ENCODE measurements around the gene CELF5. TPM values are rescaled to one million over a fixed set of nuclear protein-coding genes. Genes with fewer than 3 reads are reported as not detected.

The CELF5 gene
- total and polyA plus RNA-seq, 9 of the 15 experiments (the other 6 are each of a cell fraction or from before 2014, with no cell fraction given) = 0.01 to 0.56 (median 0.22) TPM

GRCh38 chr19:3231288-3231687, 6.8 kb downstream of the CELF5 start:
- no TSS peak for BruUV-seq (replicated peaks)

More at GRCh38 chr19:3231288-3231687, 6.8 kb downstream of the CELF5 start:
- DNase-seq (ENCODE audit: extremely low read depth in 1 of 4, low spot score in 3 of 4) = no peak
- ATAC-seq = no peak
- peaks cover 0 to 10% of the 10 kb centered on the region in 2 experiments; a peak in 2 of 5 replicates for H3K4me1 ChIP-seq (replicated peaks in 1 of 2; ENCODE audit: control insufficient read depth in 2 of 2, insufficient read depth in 2 of 2, low read length in 2 of 2)
- H3K4me3 ChIP-seq = no peak overlapping the region
- FAIRE-seq = no peak
- no peak overlapping the region for H3K27ac ChIP-seq (ENCODE audit: extremely low read depth, low read depth, low read length)
- ChIA-PET POLR2A (interaction anchor here (0.6 to 0.8 kb wide), 4 partner anchors 10 to 972 kb away, joined by 3 to 4 read pairs (median 4); no protein-coding TSS in a partner anchor), CTCF (ENCODE audit: low intra/inter-chr PET ratio) (no interaction called here)
- H3K4me2 ChIP-seq (ENCODE audit: insufficient read depth, low read length) = no peak overlapping the region
- no peak overlapping the region for H3K9ac ChIP-seq (ENCODE audit: insufficient read depth in 1 of 2, low read depth in 2 of 2, low read length in 2 of 2)
- peaks cover 8% of the 10 kb centered on the region; the same call in 1 of the 2 replicates for H4K20me1 ChIP-seq (replicated peaks; ENCODE audit: control insufficient read depth, insufficient read depth, low read length)
- intact Hi-C loops (cut with micrococcal nuclease) (no loop called here), in situ Hi-C loops (cut with MboI) (no loop called here)
- peaks cover 6 to 33% of the 10 kb centered on the region in 2 experiments; a peak in 4 of 5 replicates for H3K27me3 ChIP-seq (ENCODE audit: control insufficient read depth in 2 of 2, insufficient read depth in 2 of 2, low read length in 2 of 2)
- H2AFZ ChIP-seq (ENCODE audit: low read depth, low read length) = no peak overlapping the region
- no peaks in the 10 kb centered on the region for H3K36me3 ChIP-seq (ENCODE audit: control insufficient read depth, insufficient read depth, low read length)
- H3K9me3 ChIP-seq (replicated peaks; ENCODE audit: control insufficient read depth, insufficient read depth, low read depth, low read length) = no peaks in the 10 kb centered on the region
- H3K79me2 ChIP-seq (ENCODE audit: control insufficient read depth, insufficient read depth, low read length) = no peaks in the 10 kb centered on the region
- 0% methylated on average over 1 of the region's 1 CpG for WGBS (ENCODE audit: insufficient coverage, low coverage, missing lambda C conversion rate)
- TF ChIP-seq MYBL2 (IDR thresholded peaks at IDR 0.05; ENCODE audit: low read depth) (peak; percentile 12; the same call in 1 of the 2 replicates), MYBL2 (CRISPR knock-in tag; IDR thresholded peaks at IDR 0.05; ENCODE audit: borderline replicate concordance) (no peak), FIP1L1 (IDR thresholded peaks at IDR 0.05; ENCODE audit: low read depth, low read length, poor library complexity, severe bottlenecking) (no peak), EHMT2 (IDR thresholded peaks at IDR 0.05) (peak; percentile 76), KDM1A (IDR thresholded peaks at IDR 0.05) (0 out of 4 replicates have a peak, but pooled peaks of 1 of the 2 experiments have one; percentile 43)
- TF ChIP-seq, protein P1, sequence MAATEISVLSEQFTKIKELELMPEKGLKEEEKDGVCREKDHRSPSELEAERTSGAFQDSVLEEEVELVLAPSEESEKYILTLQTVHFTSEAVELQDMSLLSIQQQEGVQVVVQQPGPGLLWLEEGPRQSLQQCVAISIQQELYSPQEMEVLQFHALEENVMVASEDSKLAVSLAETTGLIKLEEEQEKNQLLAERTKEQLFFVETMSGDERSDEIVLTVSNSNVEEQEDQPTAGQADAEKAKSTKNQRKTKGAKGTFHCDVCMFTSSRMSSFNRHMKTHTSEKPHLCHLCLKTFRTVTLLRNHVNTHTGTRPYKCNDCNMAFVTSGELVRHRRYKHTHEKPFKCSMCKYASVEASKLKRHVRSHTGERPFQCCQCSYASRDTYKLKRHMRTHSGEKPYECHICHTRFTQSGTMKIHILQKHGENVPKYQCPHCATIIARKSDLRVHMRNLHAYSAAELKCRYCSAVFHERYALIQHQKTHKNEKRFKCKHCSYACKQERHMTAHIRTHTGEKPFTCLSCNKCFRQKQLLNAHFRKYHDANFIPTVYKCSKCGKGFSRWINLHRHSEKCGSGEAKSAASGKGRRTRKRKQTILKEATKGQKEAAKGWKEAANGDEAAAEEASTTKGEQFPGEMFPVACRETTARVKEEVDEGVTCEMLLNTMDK (IDR thresholded peaks at IDR 0.05; ENCODE audit: borderline replicate concordance, insufficient read depth, low read depth, low read length, poor library complexity, severe bottlenecking) = no peak
- no peaks in the 10 kb centered on the region for H3K9me1 ChIP-seq (ENCODE audit: control insufficient read depth, insufficient read depth, low read length)

Data from K562 (cell line).